G401.6 (cell line): ENCODE results near the gene CAMKK1.
A peak's percentile ranks its signal among the peaks of the same experiment; 100 is the strongest.
"Not testable (repeated sequence)": the region's sequence is repeated elsewhere in the genome, so short reads cannot be mapped to it uniquely, and the experiment has no call there.

ENCODE experiments used
- FAIRE-seq: peaks from 2 replicates; lab custom pipeline; 2012; peaks lifted over from hg19 to GRCh38; lab: Jason Lieb, UNC

Gene CAMKK1

DNA sequence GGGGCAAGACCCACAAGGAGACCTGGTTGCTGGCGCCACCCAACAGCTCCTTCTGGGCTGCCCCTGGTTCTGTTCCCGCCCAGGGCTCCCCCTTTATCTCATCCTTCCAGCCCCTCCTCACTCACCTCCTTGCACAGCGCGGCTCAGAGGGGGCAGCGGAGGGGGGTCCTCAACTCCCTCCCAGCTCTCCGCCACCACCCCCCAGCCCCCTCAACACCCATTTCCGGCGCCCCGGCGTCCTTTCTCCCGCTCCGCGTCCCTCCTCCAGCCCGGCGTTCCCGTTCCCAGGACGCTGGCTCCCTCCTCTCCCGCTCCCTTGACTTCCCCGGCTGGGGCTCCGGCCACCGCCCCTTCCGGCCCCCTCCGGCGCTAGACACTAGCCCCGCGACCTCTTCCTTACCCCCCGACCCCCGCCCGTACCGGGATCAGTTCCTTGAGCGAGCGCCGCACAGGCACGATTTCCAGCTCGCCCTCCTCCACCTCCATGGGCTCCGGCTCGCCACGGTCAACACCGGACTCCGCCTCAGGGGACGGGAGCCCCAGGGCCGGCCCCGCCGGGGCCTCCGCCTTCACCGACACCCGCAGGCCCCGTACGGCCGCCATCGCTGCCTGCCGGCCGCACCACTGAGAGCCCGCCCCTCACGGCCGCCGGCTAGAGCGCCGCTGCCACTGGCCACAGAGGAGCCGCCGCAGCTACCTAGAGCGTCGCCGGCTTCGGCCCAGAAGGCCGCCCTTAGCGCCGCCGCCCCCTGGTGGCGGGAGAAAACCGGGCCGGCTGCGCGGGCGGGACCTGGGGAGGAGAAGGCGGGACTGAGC lies 47.0 kb downstream of the CAMKK1 start, which contains the start of gene NCBP3:
TSS of gene NCBP3 (minus strand) at position 626 of the 816 bp plus-strand sequence. CDS start at position 603, 23 bp downstream.
- FAIRE-seq: peak; percentile 92

DNA sequence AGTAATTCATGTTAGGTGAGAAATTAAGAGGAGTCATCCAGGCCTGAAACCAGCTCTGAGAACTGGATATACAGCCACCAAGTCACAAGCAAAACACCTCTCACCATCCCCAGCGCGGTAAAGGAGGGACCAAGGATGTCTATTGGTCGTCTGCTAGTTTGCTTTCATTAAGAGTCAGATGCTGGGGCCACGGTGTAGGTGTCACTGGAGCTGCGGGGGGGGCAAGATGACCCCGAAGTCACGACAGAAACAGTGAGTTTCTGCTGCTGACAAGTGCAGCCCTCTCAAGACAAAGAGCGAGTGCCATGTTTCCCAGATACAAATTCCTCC lies 47.6 kb downstream of the CAMKK1 start:
- FAIRE-seq: no peak

DNA sequence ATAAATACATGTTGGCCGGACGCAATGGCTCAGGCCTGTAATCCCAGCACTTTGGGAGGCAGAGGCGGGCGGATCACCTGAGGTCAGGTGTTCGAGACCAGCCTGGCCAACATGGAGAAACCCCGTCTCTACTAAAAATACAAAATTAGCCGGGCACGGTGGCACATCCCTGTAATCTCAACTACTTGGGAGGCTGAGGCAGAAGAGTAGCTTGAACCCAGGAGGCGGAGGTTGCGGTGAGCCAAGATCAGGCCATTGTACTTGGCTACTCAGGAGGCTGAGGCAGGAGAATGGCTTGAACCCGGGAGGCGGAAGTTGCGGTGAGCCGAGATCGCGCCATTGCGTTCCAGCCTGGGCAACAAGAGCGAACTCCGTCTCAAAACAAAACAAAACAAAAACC lies 48.3 kb downstream of the CAMKK1 start:
- not testable (repeated sequence) for FAIRE-seq

DNA sequence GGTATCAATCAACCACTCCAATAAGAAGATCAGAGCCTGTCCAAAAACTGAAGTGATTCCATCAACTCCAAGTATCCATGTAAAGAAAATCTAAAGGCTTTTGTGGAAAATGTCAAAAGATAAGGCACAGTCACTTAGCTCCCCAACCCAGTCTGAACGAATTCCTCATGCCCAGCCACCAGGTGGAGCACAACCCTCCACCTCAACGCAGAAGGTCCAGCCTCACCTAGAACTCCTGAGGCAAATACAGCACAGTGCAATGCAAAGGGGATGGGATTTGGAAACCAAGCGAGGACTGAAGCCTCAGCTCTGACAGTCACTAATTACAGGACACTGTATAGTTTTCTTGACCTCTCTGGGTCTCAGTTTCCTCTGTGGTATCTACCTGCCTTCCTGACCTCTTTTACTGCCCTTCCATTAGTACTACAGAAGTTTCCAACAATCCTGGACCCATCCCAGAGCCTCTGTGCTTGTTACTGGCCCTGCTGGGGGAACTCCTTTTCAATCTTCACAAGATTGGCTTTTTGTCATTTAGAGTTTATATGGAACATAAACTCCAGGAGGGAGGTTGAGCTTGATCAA lies 48.8 kb downstream of the CAMKK1 start:
- peak; percentile 88 for FAIRE-seq

DNA sequence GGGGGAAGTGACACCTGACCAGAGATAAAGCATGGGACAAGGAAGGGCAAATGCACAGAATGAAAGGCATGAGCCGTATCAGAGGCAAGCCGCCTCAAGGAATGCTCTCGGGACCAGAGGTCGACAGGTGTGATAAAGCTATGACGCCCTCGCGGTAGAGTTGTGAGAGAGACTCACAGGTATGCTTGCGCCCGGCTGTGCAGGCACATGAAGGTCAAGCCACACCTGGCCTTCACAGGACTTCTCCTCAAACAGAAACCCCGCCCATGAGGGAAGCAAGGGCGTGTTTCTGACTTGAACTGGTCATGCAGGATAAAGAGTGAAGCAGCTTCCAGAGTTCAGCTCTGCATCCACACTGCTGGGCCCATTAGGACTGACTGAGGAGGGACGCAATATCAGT lies 54.6 kb downstream of the CAMKK1 start:
- FAIRE-seq: no peak

DNA sequence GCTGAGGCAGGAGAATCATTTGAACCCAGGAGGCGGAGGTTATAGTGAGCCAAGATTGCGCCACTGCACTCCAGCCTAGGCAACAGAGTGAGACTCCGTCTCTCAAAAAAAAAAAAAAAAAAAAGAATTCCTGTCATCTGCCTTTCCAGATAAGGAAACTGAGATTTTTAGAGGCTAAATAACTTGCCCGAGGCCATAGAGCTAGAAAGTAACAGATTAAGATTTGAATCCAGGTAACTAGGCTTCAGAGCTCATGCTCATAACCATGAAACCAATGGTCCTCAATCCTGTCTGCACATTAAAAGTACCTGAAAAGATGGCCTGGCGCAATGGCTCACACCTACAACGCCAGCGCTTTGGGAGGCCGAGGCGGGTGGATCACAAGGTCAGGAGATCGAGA lies 56.3 kb downstream of the CAMKK1 start:
- FAIRE-seq: no peak

DNA sequence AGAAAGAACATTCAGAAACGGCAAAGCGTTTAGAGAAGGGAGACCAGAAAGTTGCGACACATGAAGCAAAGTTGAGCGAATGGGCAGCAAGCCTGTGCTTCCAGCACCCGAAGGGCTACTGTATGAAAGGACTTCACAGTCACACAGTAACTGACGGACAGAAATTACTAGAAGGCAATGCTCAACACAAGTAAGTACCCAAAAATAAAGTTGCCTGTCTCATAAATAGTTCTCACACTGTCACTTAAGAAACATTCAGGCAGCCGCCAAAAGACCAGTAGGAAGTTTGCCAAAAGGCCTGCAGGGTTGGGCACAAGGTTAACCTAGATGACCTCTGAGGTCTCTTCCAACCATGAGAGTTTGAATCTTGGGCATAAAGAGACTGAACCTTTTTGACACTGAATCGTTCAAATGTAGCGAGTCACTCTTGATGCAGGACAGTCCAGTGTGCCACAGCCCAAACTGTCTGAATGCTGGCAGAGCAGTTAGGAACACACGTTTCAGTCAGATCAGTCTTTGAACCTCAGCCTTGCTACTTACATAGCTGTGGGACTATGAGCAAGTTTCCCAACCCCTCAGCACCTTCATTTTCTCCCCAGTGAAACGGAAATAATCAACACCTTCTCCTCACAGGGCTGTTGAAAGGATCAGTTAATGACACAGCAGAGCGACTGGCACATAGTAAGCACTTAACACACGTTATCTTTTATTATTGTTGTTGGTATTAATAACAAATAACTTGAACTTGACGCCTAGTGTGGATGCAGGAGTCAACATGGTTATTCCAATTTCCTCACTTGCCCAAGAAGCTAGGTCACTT lies 57.2 kb downstream of the CAMKK1 start:
- no peak for FAIRE-seq

DNA sequence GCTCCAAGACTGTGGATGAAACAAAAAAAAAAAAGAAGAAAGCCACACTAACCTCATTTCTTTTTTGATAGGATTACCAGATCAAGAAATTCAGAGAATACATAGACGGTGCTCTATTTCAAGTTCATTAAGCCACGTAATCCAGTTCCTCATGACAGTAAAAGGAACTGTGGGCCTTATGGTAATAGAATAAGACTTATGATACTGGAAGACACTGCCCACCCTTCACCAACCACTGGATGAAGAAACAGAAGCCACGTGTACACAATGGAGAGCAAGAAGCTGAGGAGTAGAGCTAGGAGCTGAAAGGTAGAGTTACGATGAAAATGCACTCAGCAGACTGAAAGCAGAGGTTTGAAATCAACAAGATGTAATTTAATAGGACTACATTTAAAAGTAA lies 58.0 kb downstream of the CAMKK1 start:
- FAIRE-seq: no peak

DNA sequence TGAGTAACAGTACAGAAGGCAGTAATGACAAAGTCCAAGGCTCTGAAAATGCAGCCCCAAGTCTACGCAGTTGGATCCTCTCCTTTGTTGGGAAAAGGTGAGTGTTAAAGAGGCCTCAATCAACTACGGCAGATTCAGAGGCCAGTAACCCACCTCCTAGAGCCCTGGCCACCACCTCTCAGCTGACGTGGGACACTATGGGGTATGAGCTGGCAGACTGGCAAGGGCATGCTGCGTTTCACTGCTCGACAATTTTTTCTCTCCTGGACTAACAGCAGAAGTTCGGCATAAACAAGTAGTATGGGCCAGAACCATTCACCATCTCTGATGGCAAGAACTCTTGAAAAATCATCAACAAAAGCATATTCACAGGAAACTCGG lies 64.0 kb downstream of the CAMKK1 start:
- no peak for FAIRE-seq

DNA sequence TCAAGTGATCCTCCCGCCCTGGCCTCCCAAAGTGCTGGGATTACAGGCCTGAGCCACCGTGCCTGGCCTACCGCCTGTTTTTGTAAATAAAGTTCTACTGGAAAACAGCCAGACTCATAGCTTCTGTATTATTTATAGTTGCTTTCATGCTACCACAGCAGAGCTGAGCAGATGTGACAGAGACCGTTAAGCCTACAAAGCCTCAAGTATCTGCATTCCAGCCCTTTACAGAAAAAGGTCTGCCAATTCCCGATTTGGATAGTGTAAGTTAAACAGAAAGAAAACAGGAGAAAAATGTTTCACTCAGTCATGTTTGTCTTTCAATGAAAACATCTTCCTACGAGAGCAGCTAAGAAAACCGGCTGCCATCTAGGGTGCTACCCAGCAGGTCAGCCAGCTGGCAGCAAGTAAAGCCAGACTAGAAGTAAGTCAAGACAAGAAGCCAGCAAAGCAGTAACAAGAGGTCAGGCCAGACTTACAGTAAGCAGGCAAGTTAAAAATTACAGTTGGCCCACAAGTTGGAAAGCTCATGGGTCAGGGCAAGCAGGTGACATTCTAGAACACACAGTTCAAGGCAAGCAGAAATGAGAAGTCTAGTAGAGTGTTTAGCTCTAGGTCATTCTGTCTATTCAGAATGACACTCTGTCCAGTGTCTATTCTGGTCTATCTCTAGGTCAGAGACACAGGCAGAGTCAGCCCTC lies 64.6 kb downstream of the CAMKK1 start:
- FAIRE-seq: no peak

DNA sequence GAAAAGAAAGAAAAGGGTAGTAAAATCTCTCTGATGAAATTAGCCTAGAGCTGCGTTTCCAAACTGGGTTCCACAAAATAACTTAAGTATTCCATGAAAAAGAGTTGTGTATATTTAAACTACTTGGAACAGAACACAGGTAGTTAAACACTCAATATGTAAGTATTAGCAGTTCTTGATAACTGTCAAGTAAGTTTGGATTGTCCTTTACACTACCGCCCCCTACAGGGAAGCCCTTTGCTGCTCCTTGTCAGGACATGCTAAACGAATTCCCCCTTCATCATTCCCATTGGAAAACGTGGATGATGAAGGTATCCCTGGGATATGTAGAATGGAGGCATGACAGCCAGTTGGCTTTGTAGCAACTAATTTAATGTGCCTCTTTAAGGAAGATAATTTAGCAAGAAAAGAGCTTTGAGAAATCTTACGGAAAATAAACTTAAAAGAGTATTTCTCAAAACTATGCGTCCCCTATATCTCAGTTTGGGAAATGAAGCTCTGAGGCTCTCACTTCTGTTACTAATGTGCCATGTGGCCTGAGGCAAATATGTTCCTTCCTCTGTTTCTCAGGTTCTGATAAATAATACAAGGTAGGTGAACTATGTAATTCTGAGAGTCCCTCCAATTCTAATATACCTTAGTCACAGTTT lies 65.6 kb downstream of the CAMKK1 start:
- FAIRE-seq: peak; percentile 79

DNA sequence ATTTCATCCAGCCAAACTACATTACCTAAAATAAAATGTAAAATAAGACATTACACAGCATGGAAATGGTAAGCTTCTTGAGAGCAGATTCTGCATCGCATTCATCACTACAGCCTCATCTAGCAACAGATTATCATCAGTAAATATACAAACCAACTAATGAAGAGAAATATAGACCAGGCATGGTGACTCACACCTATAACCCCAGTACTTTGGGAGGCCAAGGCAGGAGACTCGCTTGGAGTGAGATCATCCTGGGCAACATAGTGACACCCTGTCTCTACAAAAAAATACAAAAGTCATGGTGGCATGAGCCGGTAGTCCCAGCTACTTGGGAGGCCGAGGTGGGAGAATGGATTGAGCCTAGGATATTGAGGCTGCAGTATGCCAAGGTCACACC lies 66.7 kb downstream of the CAMKK1 start:
- no peak for FAIRE-seq

DNA sequence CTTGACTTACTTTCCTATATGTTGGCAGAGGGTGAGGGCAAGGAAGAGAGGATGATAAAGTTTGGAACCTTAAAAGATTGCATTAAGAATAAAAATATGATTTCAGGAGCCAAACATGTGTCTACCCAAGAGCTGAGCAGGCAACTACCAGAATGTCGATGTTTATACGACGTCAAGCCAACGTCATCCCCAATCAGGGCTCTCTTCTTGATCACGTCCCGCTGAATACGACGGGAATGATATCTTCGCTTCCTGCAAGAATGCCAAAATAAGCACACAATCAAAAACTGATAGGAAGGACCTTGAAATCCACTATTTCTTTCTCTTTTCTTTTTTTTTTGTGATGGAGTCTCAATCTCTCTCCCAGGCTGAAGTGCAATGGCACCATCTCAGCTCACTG lies 71.8 kb downstream of the CAMKK1 start:
- FAIRE-seq: no peak

DNA sequence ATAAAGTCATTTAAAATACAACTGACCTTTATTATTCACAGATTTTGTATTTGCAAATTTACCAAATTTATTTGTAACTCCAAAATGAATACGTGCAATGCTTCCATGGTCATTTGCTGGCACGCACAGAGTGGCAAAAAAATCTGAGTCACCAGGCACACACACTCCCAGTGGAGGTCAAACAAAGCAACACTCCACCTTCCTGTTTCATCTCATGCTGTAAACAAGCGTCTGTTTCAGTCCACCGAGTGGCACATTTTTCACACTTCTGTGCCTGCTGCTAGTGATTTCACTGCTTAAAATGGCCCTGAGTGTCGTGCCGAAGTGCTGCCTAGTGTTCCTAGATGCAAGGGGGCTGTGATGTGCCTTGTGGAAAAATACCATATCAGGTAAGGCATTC lies 74.1 kb downstream of the CAMKK1 start:
- no peak for FAIRE-seq

DNA sequence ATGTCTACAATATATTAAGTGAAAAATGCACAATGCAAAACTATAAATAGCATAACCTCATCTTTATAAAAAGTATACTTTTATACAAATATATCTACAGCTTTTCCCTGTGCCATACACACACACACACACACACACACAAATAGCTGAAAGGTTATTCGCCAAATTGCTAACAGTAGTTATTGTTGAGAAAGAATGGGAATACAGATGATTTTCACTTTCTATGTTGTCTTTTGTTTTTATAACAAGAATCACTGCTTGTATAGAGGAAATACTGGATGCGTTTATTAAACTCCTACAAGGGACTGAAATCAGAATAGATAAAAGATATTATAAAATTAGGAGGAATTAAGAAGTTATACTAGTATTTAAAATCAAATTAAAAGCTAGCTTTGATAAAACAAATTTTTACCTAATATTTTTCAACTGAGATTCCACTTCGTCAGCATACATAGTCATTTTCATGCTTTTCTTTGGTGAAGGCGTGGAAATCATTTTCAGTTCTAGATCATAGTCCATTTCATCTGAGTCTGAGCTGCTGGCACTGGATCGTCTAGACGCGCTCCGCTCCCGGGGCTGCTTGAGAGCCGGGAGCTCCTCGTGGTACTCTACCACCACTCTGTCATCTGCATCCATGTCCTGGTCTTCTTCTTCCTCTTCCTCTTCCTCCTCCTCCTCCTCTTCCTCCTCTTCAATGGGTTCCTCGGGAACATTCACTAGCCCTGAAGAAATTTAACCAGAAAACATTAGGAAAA lies 74.8 kb downstream of the CAMKK1 start:
- FAIRE-seq: no peak

DNA sequence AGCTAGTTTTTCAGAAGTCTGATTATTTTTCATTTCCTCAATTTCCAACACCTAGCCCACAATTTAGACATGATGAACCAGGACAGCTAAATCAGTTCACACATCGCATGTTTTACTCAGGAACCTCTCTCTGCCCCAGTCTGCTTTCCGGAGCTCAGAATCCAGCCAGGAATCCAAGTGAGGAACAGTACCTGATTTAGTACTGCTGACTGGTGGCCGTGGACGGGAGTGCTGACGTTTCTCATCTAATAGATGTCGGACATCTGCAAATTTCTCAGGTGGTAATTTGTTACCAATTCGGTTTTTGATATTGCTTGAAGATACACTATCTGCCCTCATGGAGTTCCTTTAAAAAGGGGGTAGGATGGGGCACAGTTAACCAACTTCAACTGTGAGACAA lies 76.9 kb downstream of the CAMKK1 start:
- no peak for FAIRE-seq

DNA sequence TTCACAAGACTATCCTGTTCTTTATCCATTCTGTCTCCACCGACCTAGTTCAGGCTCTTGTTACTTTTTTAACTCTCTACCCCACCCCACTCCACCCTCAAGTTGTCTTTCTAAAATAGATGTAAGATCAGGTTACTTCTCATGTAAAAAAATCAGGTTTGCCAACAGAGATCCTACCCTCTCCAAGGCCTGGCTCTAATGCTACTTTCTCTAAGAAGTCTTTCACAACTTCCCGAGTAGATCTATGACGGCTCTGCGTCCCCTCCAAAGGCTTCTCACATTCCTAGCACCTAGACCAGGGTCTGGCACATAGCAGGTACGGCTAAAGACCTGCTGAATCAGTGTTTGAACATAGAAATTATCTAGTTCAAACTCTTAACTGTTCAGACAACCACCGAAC lies 77.7 kb downstream of the CAMKK1 start:
- no peak for FAIRE-seq

DNA sequence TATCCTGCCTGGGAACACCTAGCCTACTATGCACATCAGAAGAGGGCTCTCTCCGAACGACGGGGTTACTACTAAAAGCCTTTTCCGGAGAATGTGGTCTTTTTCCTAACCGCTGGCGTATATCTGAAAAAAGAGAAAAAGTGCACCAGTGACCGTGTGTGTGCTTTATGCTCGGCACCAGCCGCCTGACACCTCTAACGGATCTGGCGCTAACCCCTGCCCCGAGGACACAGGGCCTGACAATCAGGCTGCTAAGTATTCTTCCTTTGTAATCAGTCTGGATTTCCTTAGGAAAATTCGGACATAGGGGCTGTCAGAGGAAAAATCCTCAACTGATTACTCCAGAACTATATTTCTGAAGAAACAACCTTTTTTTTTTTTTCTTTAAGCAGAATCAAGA lies 78.5 kb downstream of the CAMKK1 start:
- no peak for FAIRE-seq

DNA sequence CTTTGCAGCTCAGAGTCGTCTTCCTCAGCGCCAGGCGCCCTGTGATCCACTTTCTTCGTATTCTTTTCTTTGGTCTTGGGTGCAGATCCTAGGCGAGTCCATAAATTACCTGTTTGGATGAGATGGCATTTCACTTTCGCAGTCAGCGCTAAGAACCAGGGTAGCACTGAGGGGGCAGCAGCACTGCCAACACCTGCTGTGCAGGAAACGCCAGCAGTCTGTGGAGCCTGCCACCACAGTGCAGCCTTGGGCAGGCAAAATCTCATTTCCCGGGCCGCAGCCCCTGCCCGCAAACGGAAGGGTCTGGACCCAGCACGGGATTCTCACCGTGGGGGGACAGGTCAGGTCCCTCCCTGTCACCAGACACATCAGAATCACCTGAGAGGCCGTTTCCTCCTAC lies 79.7 kb downstream of the CAMKK1 start:
- FAIRE-seq: no peak

DNA sequence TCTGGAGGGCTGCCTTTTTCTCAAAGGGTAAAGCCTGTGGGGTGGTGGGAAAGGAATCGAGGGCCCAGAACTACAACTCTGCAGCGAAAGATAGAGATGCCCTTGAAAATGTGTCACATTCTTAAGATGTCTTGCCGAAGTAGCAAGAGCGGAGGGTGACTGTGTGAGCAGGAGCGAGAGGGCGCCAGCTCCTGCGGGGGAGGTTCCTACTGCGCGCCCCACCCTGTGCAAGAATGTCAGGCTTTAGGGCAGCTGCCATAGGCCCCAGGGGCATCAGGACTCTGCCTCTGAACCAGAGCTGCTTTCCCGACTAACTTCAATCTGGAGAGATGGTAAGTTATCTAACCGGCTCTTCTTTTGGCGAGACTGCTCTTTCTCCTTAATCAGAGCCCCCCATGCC lies 80.1 kb downstream of the CAMKK1 start:
- no peak for FAIRE-seq

DNA sequence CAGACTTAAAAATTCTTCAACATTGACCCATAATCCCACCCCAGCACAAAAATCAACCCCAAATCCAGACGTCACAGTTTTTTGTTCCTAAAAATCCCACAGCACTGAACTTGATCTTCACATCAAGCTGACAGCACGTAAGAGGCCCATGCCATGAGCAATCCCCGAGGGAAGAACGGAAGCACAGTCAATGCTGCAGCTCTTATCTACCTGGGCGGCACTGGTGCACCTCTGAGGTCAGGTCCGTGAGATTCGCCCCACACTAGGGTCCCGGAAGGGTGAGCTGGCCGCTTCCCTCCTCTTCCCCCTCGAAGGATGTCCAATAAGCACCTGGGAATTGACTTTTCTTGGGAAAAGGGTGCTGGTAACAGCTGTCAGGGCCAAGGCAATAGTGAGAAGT lies 80.6 kb downstream of the CAMKK1 start:
- no peak for FAIRE-seq
